PFSK-1 (cell line): Measurements from ENCODE around the gene NEK10.

ENCODE experiments used
- POLR2AphosphoS5 ChIP-seq: IDR thresholded peaks from 2 replicates; pipeline ENCODE4 v1.6.1; 2012; ENCODE audit warnings: low read depth, mild to moderate bottlenecking, control low read depth, low read length, moderate library complexity
- SIN3A ChIP-seq: IDR thresholded peaks from 2 replicates; pipeline ENCODE4 v1.6.1; 2012; ENCODE audit warnings: mild to moderate bottlenecking, low read length, moderate library complexity, borderline replicate concordance; ENCODE audit not compliant: insufficient read depth
- TAF1 ChIP-seq: IDR thresholded peaks from 2 replicates; pipeline ENCODE4 v1.6.1; 2012; ENCODE audit warnings: low read length, control low read depth, borderline replicate concordance; ENCODE audit not compliant: insufficient read depth
- TF ChIP-seq, protein P1 (sequence below), 2 experiments: IDR thresholded peaks; 2 replicates each; pipeline versions ENCODE4 v1.6.1 to v1.8.0; 2011 to 2012; ENCODE audit warnings: low read depth in 2 of 2, low read length in 2 of 2, control low read depth in 1 of 2, inconsistent platforms in 1 of 2, mild to moderate bottlenecking in 1 of 2, moderate library complexity in 1 of 2; ENCODE audit not compliant: insufficient read depth in 1 of 2

DNA sequence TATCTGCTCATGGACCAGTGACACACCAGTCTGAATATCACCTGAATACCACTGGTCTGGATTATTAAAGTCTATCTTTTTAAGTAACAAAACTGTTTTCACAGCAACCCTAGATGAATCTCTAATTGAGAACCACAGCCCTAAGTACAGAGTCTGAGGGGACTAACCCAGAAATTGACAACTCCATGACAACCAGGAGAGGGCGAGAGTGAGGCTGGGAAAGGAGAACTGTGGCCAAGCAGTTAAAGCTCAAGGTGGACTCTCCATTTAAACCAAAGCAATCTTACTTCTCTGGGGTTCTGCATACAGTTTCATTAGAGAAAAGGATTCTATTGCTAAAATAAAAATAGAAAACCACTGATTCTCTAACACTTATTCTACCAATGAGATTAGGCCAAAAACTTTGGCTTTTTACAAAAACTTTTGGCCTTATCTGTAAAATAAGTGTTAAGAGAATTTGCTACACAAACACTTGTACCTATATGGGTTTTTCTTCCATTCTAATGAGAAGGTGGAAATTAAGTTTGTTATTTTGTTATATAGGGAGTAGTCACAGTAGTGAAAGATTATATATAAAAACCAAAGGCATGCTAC lies 11.4 kb downstream of the NEK10 start:
- TF ChIP-seq TAF1 (no peak), SIN3A (no peak), POLR2AphosphoS5 (no peak)
- TF ChIP-seq, protein P1, sequence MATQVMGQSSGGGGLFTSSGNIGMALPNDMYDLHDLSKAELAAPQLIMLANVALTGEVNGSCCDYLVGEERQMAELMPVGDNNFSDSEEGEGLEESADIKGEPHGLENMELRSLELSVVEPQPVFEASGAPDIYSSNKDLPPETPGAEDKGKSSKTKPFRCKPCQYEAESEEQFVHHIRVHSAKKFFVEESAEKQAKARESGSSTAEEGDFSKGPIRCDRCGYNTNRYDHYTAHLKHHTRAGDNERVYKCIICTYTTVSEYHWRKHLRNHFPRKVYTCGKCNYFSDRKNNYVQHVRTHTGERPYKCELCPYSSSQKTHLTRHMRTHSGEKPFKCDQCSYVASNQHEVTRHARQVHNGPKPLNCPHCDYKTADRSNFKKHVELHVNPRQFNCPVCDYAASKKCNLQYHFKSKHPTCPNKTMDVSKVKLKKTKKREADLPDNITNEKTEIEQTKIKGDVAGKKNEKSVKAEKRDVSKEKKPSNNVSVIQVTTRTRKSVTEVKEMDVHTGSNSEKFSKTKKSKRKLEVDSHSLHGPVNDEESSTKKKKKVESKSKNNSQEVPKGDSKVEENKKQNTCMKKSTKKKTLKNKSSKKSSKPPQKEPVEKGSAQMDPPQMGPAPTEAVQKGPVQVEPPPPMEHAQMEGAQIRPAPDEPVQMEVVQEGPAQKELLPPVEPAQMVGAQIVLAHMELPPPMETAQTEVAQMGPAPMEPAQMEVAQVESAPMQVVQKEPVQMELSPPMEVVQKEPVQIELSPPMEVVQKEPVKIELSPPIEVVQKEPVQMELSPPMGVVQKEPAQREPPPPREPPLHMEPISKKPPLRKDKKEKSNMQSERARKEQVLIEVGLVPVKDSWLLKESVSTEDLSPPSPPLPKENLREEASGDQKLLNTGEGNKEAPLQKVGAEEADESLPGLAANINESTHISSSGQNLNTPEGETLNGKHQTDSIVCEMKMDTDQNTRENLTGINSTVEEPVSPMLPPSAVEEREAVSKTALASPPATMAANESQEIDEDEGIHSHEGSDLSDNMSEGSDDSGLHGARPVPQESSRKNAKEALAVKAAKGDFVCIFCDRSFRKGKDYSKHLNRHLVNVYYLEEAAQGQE (IDR thresholded peaks at IDR 0.05; ENCODE audit: insufficient read depth in 1 of 2, low read depth in 2 of 2, low read length in 2 of 2) = no peak
